ENCODE results near the gene PMPCA. TPM values are rescaled to one million over a fixed set of nuclear protein-coding genes. Genes with fewer than 3 reads are reported as not detected.

PMPCA gene
- total RNA-seq, 1 experiment from 2014 or later = 103 TPM

DNA sequence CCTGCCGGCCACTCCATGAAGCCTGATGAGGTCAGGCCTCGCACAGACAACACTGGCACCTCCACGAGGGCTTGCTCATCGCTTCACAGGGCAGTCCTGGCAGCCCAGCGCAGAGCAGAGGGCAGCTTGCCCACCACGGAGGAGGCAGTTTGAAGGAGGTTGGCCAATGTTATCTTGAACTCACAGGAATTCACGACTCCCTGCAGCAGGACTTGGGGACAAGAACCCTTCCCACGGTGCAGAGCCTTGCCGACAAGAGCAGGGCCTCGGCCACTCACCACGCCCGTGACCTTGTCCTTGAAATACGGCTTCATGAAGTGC is 15.5 kb upstream of the PMPCA start:
- H3K27me3 Mint-ChIP-seq (ENCODE audit: low read depth) = no peaks in the 10 kb centered on the region
- no peaks in the 10 kb centered on the region for H3K9me3 Mint-ChIP-seq
- peaks cover 38% of the 10 kb centered on the region for H3K36me3 Mint-ChIP-seq
- TF ChIP-seq, protein P1, sequence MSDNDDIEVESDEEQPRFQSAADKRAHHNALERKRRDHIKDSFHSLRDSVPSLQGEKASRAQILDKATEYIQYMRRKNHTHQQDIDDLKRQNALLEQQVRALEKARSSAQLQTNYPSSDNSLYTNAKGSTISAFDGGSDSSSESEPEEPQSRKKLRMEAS (CRISPR knock-in tag; IDR thresholded peaks at IDR 0.05) = no peak
- TF ChIP-seq, protein P2, sequence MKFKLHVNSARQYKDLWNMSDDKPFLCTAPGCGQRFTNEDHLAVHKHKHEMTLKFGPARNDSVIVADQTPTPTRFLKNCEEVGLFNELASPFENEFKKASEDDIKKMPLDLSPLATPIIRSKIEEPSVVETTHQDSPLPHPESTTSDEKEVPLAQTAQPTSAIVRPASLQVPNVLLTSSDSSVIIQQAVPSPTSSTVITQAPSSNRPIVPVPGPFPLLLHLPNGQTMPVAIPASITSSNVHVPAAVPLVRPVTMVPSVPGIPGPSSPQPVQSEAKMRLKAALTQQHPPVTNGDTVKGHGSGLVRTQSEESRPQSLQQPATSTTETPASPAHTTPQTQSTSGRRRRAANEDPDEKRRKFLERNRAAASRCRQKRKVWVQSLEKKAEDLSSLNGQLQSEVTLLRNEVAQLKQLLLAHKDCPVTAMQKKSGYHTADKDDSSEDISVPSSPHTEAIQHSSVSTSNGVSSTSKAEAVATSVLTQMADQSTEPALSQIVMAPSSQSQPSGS (CRISPR knock-in tag; IDR thresholded peaks at IDR 0.05; ENCODE audit: borderline replicate concordance, low read depth) = no peak
- CTCF ChIA-PET = interaction anchor here (1.3 kb wide), 1 partner anchor 32 kb away, joined by 3 read pairs; the partner anchor contains the start of gene DNLZ
- H3K4me1 Mint-ChIP-seq = peaks cover 9% of the 10 kb centered on the region
- POLR2A ChIA-PET = no interaction called here
- ATAC-seq = no peak
- H3K27ac Mint-ChIP-seq = no peak overlapping the region
- H3K4me3 Mint-ChIP-seq = no peak overlapping the region
- no peak for DNase-seq (ENCODE audit: low spot score)

DNA sequence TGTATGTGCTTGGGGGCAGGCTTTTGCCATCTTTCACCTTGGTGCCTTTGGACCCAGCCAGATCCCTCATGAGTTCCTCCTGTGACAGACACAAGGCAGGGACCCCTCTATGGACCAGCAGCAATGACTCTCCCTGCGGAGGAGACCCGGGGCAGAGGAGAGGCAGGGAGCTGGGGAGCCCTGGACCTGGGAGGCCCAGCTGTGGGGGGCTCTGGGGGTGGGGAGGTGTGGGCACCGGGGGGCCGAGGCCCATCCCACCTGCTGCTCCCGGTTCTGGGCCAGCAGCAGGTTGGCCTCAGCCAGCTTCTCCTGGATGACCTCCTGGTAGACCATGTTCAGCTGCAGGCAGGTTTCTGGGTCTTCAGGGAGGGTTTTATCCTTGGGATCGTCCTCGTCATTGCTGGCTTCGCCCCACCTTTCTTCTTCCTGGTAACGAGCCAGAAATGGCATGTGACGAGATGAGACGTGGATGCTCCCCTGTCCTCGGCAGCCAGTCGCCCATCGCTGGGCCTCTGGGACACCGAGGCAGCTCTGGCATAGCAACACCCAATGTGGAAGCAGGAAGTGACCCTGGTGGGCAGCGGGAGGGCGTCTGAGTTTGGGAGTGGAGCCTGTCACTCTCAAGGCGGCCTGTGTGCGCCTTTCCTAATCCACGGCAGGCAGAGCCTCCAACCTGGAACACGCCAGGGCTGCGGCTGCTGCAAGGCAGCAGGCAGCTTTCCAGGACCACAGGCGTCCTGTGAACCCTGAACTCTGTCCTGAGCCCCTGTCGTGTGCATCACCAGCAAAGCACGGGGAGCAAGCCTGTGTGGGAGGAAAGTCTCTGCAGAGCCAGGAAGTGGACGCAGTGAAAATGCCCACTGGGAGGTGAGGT is 14.9 kb upstream of the PMPCA start:
- CTCF ChIA-PET = interaction anchor here (2.0 kb wide), 1 partner anchor 56 kb away, joined by 5 read pairs; no protein-coding TSS in a partner anchor
- no peak for DNase-seq (ENCODE audit: low spot score)
- Mint-ChIP-seq H3K4me1 (peaks cover 9% of the 10 kb centered on the region), H3K9me3 (no peaks in the 10 kb centered on the region), H3K36me3 (peaks cover 37% of the 10 kb centered on the region), H3K27me3 (ENCODE audit: low read depth) (no peaks in the 10 kb centered on the region), H3K4me3 (no peak overlapping the region), H3K27ac (no peak overlapping the region)
- POLR2A ChIA-PET = no interaction called here
- ATAC-seq = no peak
- TF ChIP-seq GABPB1 (CRISPR knock-in tag; IDR thresholded peaks at IDR 0.05) (no peak), SMAD3 (CRISPR knock-in tag; IDR thresholded peaks at IDR 0.05; ENCODE audit: borderline replicate concordance) (no peak), ATF1 (CRISPR knock-in tag; IDR thresholded peaks at IDR 0.05) (no peak), NR1H2 (CRISPR knock-in tag; IDR thresholded peaks at IDR 0.05) (no peak), NFE2L1 (CRISPR knock-in tag; IDR thresholded peaks at IDR 0.05) (no peak), ZNF671 (CRISPR knock-in tag; IDR thresholded peaks at IDR 0.05) (no peak), NFYB (CRISPR knock-in tag; conservative IDR thresholded peaks at IDR 0.05; ENCODE audit: low read depth) (no peak), ZNF423 (CRISPR knock-in tag; IDR thresholded peaks at IDR 0.05) (no peak), MYBL2 (CRISPR knock-in tag; IDR thresholded peaks at IDR 0.05) (no peak)
- TF ChIP-seq, protein P3, sequence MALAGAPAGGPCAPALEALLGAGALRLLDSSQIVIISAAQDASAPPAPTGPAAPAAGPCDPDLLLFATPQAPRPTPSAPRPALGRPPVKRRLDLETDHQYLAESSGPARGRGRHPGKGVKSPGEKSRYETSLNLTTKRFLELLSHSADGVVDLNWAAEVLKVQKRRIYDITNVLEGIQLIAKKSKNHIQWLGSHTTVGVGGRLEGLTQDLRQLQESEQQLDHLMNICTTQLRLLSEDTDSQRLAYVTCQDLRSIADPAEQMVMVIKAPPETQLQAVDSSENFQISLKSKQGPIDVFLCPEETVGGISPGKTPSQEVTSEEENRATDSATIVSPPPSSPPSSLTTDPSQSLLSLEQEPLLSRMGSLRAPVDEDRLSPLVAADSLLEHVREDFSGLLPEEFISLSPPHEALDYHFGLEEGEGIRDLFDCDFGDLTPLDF (CRISPR knock-in tag; IDR thresholded peaks at IDR 0.05) = no peak
- TF ChIP-seq, protein P4, sequence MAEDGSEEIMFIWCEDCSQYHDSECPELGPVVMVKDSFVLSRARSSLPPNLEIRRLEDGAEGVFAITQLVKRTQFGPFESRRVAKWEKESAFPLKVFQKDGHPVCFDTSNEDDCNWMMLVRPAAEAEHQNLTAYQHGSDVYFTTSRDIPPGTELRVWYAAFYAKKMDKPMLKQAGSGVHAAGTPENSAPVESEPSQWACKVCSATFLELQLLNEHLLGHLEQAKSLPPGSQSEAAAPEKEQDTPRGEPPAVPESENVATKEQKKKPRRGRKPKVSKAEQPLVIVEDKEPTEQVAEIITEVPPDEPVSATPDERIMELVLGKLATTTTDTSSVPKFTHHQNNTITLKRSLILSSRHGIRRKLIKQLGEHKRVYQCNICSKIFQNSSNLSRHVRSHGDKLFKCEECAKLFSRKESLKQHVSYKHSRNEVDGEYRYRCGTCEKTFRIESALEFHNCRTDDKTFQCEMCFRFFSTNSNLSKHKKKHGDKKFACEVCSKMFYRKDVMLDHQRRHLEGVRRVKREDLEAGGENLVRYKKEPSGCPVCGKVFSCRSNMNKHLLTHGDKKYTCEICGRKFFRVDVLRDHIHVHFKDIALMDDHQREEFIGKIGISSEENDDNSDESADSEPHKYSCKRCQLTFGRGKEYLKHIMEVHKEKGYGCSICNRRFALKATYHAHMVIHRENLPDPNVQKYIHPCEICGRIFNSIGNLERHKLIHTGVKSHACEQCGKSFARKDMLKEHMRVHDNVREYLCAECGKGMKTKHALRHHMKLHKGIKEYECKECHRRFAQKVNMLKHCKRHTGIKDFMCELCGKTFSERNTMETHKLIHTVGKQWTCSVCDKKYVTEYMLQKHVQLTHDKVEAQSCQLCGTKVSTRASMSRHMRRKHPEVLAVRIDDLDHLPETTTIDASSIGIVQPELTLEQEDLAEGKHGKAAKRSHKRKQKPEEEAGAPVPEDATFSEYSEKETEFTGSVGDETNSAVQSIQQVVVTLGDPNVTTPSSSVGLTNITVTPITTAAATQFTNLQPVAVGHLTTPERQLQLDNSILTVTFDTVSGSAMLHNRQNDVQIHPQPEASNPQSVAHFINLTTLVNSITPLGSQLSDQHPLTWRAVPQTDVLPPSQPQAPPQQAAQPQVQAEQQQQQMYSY (CRISPR knock-in tag; IDR thresholded peaks at IDR 0.05) = no peak
- TF ChIP-seq, protein P5, sequence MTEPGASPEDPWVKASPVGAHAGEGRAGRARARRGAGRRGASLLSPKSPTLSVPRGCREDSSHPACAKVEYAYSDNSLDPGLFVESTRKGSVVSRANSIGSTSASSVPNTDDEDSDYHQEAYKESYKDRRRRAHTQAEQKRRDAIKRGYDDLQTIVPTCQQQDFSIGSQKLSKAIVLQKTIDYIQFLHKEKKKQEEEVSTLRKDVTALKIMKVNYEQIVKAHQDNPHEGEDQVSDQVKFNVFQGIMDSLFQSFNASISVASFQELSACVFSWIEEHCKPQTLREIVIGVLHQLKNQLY (CRISPR knock-in tag; IDR thresholded peaks at IDR 0.05) = no peak
- TF ChIP-seq, protein P6, sequence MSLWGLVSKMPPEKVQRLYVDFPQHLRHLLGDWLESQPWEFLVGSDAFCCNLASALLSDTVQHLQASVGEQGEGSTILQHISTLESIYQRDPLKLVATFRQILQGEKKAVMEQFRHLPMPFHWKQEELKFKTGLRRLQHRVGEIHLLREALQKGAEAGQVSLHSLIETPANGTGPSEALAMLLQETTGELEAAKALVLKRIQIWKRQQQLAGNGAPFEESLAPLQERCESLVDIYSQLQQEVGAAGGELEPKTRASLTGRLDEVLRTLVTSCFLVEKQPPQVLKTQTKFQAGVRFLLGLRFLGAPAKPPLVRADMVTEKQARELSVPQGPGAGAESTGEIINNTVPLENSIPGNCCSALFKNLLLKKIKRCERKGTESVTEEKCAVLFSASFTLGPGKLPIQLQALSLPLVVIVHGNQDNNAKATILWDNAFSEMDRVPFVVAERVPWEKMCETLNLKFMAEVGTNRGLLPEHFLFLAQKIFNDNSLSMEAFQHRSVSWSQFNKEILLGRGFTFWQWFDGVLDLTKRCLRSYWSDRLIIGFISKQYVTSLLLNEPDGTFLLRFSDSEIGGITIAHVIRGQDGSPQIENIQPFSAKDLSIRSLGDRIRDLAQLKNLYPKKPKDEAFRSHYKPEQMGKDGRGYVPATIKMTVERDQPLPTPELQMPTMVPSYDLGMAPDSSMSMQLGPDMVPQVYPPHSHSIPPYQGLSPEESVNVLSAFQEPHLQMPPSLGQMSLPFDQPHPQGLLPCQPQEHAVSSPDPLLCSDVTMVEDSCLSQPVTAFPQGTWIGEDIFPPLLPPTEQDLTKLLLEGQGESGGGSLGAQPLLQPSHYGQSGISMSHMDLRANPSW (CRISPR knock-in tag; conservative IDR thresholded peaks at IDR 0.05; ENCODE audit: low read depth) = no peak
- TF ChIP-seq, protein P7, sequence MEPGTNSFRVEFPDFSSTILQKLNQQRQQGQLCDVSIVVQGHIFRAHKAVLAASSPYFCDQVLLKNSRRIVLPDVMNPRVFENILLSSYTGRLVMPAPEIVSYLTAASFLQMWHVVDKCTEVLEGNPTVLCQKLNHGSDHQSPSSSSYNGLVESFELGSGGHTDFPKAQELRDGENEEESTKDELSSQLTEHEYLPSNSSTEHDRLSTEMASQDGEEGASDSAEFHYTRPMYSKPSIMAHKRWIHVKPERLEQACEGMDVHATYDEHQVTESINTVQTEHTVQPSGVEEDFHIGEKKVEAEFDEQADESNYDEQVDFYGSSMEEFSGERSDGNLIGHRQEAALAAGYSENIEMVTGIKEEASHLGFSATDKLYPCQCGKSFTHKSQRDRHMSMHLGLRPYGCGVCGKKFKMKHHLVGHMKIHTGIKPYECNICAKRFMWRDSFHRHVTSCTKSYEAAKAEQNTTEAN (CRISPR knock-in tag; IDR thresholded peaks at IDR 0.05) = no peak
- TF ChIP-seq, protein P8, sequence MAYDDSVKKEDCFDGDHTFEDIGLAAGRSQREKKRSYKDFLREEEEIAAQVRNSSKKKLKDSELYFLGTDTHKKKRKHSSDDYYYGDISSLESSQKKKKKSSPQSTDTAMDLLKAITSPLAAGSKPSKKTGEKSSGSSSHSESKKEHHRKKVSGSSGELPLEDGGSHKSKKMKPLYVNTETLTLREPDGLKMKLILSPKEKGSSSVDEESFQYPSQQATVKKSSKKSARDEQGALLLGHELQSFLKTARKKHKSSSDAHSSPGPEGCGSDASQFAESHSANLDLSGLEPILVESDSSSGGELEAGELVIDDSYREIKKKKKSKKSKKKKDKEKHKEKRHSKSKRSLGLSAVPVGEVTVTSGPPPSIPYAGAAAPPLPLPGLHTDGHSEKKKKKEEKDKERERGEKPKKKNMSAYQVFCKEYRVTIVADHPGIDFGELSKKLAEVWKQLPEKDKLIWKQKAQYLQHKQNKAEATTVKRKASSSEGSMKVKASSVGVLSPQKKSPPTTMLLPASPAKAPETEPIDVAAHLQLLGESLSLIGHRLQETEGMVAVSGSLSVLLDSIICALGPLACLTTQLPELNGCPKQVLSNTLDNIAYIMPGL (CRISPR knock-in tag; IDR thresholded peaks at IDR 0.05) = no peak
- TF ChIP-seq, protein P9, sequence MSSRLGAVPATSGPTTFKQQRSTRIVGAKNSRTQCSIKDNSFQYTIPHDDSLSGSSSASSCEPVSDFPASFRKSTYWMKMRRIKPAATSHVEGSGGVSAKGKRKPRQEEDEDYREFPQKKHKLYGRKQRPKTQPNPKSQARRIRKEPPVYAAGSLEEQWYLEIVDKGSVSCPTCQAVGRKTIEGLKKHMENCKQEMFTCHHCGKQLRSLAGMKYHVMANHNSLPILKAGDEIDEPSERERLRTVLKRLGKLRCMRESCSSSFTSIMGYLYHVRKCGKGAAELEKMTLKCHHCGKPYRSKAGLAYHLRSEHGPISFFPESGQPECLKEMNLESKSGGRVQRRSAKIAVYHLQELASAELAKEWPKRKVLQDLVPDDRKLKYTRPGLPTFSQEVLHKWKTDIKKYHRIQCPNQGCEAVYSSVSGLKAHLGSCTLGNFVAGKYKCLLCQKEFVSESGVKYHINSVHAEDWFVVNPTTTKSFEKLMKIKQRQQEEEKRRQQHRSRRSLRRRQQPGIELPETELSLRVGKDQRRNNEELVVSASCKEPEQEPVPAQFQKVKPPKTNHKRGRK (CRISPR knock-in tag; IDR thresholded peaks at IDR 0.05; ENCODE audit: borderline replicate concordance) = no peak
